ENCODE results near the gene KIF27.
"Not testable (repeated sequence)": the region's sequence is repeated elsewhere in the genome, so short reads cannot be mapped to it uniquely, and the experiment has no call there.

Gene KIF27, protein sequence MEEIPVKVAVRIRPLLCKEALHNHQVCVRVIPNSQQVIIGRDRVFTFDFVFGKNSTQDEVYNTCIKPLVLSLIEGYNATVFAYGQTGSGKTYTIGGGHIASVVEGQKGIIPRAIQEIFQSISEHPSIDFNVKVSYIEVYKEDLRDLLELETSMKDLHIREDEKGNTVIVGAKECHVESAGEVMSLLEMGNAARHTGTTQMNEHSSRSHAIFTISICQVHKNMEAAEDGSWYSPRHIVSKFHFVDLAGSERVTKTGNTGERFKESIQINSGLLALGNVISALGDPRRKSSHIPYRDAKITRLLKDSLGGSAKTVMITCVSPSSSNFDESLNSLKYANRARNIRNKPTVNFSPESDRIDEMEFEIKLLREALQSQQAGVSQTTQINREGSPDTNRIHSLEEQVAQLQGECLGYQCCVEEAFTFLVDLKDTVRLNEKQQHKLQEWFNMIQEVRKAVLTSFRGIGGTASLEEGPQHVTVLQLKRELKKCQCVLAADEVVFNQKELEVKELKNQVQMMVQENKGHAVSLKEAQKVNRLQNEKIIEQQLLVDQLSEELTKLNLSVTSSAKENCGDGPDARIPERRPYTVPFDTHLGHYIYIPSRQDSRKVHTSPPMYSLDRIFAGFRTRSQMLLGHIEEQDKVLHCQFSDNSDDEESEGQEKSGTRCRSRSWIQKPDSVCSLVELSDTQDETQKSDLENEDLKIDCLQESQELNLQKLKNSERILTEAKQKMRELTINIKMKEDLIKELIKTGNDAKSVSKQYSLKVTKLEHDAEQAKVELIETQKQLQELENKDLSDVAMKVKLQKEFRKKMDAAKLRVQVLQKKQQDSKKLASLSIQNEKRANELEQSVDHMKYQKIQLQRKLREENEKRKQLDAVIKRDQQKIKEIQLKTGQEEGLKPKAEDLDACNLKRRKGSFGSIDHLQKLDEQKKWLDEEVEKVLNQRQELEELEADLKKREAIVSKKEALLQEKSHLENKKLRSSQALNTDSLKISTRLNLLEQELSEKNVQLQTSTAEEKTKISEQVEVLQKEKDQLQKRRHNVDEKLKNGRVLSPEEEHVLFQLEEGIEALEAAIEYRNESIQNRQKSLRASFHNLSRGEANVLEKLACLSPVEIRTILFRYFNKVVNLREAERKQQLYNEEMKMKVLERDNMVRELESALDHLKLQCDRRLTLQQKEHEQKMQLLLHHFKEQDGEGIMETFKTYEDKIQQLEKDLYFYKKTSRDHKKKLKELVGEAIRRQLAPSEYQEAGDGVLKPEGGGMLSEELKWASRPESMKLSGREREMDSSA (N-terminal part only)

DNA sequence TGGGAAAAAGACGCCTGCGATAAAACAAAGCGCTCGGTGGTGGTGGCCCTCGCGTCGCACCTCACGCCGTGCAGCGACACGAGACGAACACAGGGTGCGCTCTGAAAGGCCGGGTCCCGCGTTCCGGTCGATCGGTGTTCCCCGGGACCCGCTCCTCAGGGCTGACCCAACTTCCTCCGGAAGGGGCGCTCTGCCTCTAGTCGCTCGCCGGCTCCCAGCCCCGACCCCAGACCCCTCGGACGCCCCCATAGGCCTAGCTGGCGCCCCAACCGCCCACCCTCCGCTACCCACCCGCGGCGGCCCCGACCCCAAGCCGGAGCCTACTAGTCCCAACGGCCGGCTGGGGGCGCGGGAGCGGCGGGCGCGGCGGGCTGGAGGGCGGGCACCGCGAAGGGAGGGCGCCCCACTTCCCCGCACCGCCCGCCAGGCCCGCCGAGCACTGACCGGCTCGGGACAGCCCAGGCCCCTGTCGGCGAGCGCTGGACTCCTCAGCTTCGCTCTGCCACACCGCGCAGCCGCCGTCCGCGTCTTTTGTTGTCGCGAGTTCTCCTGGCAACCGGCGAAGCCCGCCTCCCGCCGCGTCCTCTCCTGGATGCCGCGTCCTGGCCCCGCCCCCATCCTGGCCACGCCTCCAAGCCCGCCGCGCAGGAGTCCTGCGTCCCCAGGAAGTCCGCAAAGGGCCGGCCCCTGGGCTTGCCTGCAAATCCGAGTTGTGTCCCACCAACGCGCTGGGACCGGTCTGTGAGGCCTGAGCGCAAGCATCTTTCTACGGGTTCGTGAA lies at the start of gene KIF27:
Gene KIF27 (minus strand): TSS at position 506 of the 781 bp plus-strand sequence. CDS start 5,841 bp downstream, outside the sequence.
- DNase-seq, result peak; percentile 97

DNA sequence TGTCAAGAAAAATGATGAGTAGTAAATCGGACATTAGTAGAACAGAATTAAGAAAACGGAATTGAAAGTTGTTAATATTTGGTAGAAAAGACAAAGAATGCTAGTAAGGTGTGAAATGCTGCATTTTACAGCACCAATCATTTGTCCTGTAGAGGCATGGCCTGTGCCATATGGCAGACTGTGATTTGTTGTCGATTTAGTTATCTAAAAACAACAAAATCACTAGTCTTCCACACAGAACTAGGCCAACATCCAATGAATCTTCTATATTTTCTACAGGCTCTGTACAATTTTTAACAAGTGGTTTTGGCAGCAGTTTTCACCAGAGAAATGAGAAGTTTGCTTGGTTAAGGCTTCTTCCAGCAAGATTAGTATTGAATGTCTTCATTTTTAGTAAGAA lies 48.4 kb upstream of the KIF27 start:
- DNase-seq, result no peak

DNA sequence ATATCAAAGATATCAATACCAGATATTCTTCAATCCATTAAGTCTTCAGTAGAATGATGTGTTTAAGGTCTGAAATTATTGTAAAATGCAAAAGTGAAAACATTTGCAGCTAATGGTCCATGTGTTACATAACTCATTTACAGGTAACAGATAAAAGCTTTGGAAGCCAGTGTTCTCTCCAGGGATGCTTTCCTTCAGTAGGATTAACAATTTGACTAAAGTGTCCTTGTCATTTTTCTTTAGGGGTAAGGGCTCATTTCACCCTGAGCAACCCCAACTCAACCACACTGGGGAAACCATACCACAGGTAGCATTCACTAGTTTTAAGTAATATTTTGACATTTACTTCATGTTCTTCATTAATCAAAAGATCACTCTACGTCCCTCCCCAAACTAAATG lies 45.8 kb upstream of the KIF27 start:
- DNase-seq, result no peak

DNA sequence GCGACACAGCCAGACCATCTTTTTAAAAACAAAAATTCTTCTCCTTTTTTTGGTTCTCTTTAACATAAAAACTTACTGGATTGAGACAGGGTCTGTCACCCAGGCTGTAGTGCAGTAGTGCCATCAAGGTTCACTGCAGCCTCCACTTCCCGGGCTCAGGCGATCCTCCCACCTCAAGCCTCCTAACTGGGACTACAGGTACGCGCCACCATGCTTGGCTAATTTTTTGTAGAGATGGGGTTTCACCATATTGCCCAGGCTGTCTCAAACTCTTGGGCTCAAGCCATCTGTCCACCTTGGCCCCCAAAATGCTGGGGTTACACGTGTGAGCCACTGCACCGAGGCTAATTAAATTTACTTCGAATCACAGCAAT lies 45.0 kb upstream of the KIF27 start:
- DNase-seq, result no peak

DNA sequence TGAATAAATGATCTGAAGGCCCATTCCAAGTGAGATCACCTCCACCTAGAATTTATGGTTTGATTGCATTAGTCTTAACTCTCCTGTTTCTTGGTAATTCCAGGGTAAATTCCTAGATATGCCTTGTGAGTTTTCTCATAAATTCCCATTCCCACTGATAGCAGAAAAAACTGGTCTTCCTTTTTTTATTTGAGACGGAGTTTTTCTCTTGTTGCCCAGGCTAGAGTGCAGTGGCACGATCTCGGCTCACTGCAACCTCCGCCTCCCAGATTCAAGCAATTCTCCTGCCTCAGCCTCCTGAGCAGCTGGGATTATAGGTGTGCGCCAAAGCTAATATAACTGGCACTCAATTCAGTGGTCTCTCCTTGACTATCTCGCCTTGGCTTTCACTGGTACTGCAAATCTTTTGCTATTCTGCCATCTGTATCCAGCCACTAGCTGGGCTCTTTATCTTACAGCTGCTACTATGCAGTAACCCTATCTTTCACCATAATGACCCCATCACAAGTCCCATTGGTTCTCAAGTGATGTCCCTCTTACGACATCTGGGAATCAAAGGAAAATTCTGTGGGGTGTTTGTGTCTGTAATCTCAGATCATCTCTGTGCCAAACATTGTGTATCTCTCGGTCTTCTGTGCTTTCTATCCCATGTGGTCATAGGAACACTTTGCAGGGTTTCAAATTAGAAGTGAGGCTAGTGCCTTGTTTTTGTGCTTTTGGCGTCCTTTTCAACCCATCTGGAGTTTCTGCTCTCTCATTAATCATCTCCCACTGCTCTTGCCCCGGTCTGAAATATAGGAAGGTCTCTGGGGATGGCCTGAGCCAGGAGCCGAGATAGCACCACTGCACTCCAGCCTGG lies 44.3 kb upstream of the KIF27 start:
- DNase-seq, result no peak

DNA sequence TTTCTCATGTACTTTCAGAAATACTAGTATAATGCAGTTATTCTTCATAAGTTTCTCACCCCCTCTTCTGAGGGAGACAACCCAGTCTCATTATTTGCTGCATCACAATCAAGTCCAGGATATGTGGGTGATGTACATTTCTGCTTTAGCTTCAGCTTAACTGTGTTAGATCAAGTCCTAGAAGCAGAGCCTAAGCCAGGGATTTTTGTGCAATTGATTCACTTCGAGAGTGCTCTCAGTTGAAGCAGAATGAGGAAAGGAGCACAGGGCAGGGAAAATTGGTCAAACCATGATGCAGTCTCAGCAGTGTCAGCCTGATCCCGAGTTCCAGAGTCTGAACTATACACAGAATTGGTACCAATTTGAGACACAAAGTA lies 43.7 kb upstream of the KIF27 start:
- DNase-seq, result no peak

DNA sequence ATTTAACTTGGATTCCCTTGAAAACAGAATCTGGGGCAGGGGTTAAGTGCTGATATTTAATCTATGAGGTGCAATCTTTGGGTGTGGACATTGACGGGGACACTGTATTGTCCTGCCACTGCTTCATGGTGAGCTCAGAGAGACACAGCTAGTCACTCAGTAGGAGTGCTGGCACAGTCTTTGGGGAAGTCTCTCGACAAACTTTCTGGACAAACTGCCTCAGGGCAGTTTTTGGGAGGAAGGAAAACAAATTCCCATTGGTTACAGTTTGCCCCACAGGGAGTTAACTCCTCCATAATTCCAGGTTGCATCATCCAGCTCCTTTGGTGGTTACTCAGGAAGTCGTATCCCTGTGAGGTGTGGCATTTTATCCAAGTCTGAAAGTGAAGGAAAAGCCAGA lies 40.9 kb upstream of the KIF27 start:
- DNase-seq, result no peak

DNA sequence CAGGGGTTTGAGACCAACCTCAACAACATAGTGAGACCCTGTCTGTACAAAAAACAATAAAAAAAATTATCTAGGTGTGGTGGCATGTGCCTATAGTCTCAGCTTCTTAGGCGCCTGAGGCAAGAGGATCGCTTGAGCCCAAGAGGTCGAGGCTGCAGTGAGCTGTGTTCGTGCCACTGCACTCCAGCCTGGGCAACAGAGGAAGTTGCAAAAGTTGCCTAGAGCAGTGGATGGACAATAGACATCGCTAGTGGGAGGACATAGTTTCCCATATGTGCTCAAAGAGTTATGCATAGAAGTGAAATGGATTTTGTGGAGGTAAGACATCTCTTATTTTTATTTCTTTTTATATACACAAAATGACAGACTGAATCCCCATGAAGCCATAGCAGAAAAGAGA lies 39.8 kb upstream of the KIF27 start:
- DNase-seq, result no peak

DNA sequence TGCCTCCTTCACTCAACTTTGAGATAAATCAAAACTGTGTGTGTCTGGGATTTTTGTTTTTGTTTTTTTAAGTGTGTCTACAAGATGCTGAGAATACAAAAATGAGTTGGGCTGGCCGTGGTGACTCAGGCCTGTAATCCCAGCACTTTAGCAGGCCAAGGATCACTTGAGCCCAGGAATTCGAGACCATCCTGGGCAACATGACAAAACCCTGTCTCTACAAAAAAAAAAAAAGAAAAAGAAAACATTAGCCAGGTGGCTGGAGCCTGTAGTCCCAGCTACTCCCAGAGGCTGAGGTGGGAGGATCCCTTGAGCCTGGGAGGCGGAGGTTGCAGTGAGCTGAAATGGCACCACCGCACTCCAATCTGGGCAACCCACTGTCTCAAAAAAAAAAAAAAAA lies 37.8 kb upstream of the KIF27 start:
- DNase-seq, result no peak

DNA sequence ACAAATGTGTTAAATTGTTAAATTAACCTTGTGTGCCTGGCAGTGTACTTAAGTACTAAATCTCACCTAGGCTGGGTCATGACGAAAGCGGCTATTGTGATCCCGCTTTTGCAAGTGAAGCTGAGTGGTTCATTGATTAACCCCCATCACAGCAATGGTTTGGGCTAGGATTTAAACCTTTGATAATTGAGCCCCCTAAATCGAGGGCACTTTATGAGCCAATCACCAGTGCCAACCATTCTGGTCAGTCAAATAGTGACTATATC lies 35.9 kb upstream of the KIF27 start:
- DNase-seq, result no peak

DNA sequence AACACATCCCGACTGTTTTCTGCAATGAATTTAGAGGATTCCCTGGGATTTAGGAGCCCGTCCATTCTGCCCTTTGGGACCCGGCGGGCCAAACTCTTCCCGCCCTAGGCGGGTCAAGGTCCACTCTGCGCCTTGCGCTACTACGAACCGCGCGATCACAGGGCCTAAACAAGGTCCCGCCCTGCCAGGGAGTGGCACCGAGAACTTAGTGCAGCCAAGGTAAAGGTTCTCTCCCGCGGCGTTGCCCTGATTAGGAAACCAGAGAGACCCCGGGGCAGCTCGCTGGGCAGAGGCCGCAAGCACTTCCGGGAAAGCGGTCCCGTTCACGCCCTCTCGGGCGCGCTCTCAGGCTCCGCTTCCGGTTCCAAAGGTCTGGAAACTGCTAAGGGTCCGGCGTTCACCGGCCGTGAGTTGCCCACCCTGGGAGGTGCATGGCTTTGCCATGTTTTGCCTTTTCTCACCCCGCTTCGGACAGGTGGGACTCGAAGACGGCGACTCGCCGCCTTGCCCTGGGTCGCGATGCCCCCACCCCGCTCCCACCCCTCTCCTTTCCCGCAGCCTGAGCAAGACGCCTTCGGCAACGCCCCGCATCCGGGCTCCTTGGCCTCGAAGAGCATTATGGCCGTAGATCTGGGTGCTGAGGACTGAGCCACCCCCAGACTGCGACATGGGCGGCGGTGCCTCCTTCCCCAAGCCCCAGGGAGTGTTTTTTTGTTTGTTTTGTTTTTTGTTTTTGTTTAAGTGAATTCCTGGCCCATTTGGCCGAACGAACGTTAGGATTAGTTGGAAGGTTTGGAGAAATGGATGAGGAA lies 35.4 kb upstream of the KIF27 start:
- DNase-seq, result peak; percentile 80

DNA sequence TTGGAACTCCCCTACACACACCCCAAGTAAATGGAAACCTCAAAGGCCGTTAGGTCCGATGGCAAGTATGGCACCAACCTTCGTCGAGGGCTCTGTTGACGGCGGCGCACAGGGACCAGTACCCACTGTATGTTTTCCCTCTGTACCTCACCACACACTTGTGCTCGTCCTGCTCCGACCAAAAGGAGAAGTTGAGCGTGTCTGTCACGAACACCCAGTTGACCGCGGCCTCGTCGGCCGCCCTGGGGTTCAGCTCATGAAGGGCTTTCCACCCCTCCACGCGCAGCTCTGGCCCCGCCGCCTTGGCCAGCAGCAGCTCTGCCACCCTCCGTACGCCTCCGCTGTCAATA lies 34.8 kb upstream of the KIF27 start:
- peak; percentile 52 for DNase-seq

DNA sequence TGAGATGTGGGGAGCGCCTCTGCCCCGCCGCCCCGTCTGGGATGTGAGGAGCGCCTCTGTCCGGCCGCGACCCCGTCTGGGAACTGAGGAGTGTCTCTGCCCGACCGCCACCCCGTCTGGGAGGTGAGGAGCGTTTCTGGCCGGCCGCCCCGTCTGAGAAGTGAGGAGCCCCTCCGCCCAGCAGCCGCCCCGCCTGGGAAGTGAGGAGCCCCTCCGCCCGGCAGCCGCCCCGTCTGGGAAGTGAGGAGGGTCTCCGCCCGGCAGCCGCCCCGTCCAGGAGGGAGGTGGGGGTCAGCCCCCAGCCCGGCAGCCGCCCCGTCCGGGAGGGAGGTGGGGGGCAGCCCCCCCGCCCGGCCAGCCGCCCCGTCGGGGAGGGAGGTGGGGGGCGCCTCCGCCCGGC lies 26.9 kb upstream of the KIF27 start:
- not testable (repeated sequence) for DNase-seq

DNA sequence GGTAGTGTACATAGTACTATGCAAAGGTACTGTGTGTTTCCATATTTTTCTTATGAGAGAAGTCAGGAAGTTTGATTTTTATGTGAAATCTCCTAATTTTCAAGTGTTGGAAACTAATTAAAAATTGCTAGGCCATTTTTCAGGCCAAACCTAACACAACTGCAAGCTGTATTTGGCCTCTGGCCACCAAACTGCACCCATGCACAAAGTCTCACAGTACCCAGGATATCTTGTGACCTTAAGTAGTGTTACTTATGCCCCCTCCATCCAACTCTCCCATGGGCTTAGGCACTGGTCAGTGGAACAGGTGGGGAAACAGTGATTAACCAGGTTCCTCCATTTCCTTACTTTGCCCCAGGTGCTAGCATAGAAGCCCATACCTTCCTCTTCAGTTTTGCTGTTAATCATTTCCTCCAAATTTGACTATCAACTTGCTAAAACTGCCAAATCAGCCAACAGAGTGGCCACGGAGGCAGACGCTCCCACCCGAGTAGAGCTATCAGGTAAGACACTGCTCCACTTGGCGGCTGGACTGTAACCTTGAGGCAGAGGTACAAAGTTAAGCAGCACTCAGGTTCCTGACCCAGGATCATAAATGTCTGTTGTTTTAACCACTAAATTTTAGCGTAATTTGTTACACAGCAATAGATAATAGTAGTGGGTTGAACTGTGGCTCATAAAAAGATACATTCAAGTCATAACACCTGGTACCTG lies 19.5 kb upstream of the KIF27 start:
- DNase-seq, result no peak

DNA sequence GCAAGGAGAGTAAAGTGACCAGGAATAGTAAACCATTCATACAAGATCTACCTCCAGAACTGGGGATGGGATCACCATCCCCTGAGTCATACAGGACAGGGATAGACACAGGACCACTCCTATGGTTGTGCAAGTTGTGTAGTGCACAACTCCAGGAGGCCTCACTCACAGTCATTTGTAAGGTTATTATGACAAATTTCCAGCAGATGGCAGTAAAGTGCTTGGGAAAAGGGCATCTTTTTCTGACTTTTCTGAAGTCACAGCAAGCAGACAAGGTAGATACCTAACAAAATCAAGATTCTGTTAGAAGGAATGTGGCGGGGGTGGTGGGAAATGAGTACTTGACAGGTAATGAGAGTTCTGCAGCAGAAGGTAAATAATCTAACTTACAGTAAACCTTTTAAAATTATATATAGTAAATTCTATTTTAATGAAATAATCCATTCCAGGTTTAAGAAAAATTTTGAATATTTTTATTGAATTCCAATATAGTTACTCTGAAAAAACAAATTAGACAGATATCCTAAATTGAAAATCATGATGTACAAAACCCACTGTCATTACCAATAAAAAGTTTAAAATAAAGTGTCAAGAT lies 16.7 kb upstream of the KIF27 start:
- peak; percentile 70 for DNase-seq

DNA sequence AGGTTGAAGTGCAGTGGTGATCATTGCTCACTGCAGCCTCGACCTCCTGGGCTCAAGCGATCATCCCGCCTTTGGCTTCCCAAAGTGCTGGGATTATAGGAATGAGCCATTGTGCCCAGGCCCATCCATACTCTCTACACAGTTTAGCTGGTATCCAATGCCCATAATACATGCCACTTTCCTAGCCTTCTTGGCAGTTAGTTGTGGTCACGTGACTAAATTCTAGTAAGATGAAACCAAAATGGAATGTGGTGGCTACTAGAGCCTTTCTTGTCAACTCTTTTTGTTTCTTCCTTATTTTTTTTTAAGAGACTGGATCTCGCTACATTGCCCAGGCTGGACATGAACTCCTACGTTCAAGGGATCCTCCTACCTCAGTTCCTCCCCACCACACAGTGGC lies 15.3 kb upstream of the KIF27 start:
- DNase-seq, result no peak

DNA sequence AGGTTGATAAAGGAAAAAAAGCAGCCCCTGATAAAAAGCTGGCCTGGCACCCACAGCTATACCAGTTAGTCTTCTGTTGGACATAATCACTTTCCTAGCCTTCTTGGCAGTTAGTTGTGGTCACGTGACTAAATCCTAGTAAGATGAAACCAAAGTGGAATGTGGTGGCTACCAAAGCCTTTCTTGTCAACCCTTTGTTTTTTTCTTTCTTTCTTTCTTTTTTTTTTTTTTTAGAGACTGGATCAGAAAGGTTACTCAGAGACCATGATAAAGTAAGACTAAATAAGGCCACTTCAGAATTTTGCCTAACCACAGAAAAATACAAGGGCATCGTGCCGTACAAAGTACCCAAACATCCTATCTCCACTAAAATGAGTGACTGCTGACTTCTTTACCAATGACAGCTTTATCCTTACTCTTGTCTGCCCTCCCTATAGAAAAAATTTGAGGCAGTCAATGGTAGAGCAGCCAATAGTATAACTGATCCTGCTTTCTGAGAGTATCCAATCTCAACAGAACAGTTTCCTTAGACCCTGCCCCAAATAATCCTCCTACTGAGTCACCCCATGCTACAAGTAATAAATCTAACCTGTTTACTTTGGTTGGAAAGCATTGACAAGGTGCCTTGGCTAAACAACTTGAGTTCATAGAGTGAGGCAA lies 14.2 kb upstream of the KIF27 start:
- DNase-seq, result no peak

DNA sequence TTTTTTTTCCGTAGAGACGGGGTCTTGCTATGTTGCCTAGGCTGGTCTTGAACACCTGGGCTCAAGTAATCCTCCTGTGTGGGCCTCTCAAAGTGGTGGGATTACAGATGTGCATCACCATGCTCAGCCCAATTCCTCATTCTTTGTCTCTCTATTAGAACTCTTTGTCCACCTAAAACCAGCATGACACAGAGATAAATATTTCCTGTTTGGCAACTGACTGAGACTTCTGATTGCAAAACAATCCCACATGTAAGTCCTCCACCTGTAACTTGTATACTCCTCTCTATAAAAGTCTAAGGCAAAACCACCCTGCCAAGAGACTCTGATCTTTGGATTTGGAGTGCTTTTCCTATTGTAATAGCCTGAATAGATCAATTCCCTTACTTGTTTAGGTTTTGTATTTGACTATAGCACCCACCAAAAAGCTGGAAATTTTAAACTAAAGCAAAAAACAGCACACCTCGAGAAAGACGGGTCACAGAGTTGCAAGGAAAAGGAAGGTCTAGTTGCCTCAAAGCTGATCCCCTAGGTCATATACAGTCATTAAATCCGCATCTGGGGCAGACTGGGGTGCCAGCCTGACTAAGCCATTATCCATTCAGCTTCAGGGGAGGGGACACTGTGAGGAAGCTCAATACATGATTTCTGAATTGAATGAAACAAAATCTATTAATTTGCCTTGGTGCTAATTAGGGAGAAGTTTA lies 13.5 kb upstream of the KIF27 start:
- DNase-seq, result no peak

DNA sequence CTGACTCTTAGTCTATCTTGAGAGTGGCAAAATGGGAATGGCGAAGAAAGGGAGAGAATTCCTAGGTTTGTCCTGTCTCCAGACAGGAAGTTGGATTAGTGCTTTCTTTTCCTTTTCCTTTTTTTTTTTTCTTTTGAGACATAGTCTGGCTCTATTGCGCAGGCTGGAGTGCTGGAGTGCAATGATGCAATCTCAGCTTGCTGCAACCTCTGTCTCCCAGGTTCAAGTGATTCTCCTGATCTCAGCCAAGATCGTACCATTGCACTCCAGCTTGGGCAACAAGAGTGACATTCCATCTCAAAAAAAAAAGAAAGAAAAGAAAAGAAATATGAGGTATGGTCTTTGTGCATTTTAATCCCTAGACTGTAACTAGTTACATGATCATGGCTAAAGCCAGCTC lies 12.6 kb upstream of the KIF27 start:
- DNase-seq, result no peak
